Keratinocyte (primary cell): ENCODE results near the gene CREBRF. TPM values are rescaled to one million over a fixed set of nuclear protein-coding genes. Genes with fewer than 3 reads are reported as not detected.

Experiments
- DNase-seq: peaks from one replicate; pipeline ENCODE4 v3.0.0-alpha.2; 2011; ENCODE audit warnings: low read depth, missing footprints, low spot score
- FAIRE-seq: peaks from 2 replicates; lab custom pipeline; 2011; peaks lifted over from hg19 to GRCh38; lab: Jason Lieb, UNC
- H2AFZ ChIP-seq: 2 replicates; pipeline ENCODE4 v1.6.0; 2012; ENCODE audit warnings: low read length, control low read depth, inconsistent platforms; ENCODE audit not compliant: control insufficient read depth
- H3K27ac ChIP-seq: 2 replicates; pipeline ENCODE4 v1.5.1; 2011; ENCODE audit warnings: low read length; ENCODE audit not compliant: control insufficient read depth, insufficient read depth
- H3K27me3 ChIP-seq: 3 replicates; pipeline ENCODE4 v1.6.0; 2011; ENCODE audit warnings: low read length; ENCODE audit not compliant: control insufficient read depth, insufficient read depth; ENCODE audit errors: extremely low read depth
- H3K36me3 ChIP-seq, 2 experiments: 2 replicates in 1 of 2; 3 replicates in 1 of 2; pipeline ENCODE4 v1.5.1; 2011; ENCODE audit warnings: low read length in 2 of 2, mild to moderate bottlenecking in 1 of 2; ENCODE audit not compliant: control insufficient read depth in 2 of 2, insufficient read depth in 2 of 2; ENCODE audit errors: extremely low read depth in 1 of 2
- H3K4me1 ChIP-seq: 3 replicates; pipeline ENCODE4 v1.5.1; 2011; ENCODE audit warnings: low read length; ENCODE audit not compliant: control insufficient read depth, insufficient read depth; ENCODE audit errors: extremely low read depth
- H3K4me2 ChIP-seq: 3 replicates; pipeline ENCODE4 v1.6.0; 2011; ENCODE audit warnings: low read depth, low read length; ENCODE audit not compliant: control insufficient read depth, insufficient read depth; ENCODE audit errors: extremely low read depth
- H3K4me3 ChIP-seq, 3 experiments: fragments of 200-600 bp in 1 of 3; sonication (generic) in 1 of 3; 2 replicates in 2 of 3; 3 replicates in 1 of 3; pipeline ENCODE4 v1.5.1; 2011 to 2016; ENCODE audit warnings: low read length in 3 of 3, mild to moderate bottlenecking in 3 of 3, control low read depth in 2 of 3, inconsistent platforms in 1 of 3, low read depth in 1 of 3, mixed read lengths in 1 of 3, mixed run types in 1 of 3, moderate library complexity in 1 of 3; ENCODE audit not compliant: control insufficient read depth in 2 of 3, insufficient read depth in 2 of 3; ENCODE audit errors: extremely low read depth in 1 of 3
- H3K79me2 ChIP-seq: 2 replicates; pipeline ENCODE4 v1.6.0; 2012; ENCODE audit warnings: low read length; ENCODE audit not compliant: control insufficient read depth, insufficient read depth
- H3K9ac ChIP-seq: 3 replicates; pipeline ENCODE4 v1.6.0; 2011; ENCODE audit warnings: low read length; ENCODE audit not compliant: control insufficient read depth, insufficient read depth; ENCODE audit errors: extremely low read depth
- H3K9me1 ChIP-seq: 3 replicates; pipeline ENCODE4 v1.6.0; 2011; ENCODE audit warnings: low read length; ENCODE audit not compliant: control insufficient read depth, insufficient read depth; ENCODE audit errors: extremely low read depth
- H3K9me3 ChIP-seq: 2 replicates; pipeline ENCODE4 v1.5.1; 2012; ENCODE audit warnings: low read depth, low read length; ENCODE audit not compliant: control insufficient read depth
- H4K20me1 ChIP-seq: 3 replicates; pipeline ENCODE4 v1.6.0; 2011; ENCODE audit warnings: low read length; ENCODE audit not compliant: control insufficient read depth, insufficient read depth; ENCODE audit errors: extremely low read depth
- EZH2 ChIP-seq: IDR thresholded peaks from one replicate; pipeline ENCODE4 v1.6.1; 2012; ENCODE audit warnings: inconsistent platforms, mild to moderate bottlenecking, low read length, moderate library complexity
- dilution Hi-C: fragments of 300-500 bp; cut with MboI; formaldehyde crosslinking; loops from one replicate; pipeline ENCODE4 v1.7.0; 2020; ENCODE audit warnings: low sequenced_read_pairs; ENCODE audit not compliant: extremely low pct_ligation_motif_present
- polyA plus RNA-seq, 5 experiments: library from polyadenylated mRNA; depleted of rRNA in 3 of 5; stranded (reverse) in 3 of 5; stranded (forward) in 1 of 5; unstranded in 1 of 5; fragments of >200 nt; gene quantifications; 1 replicate in 1 of 5; 2 replicates in 3 of 5; 3 replicates in 1 of 5; pipeline versions ENCODE4 v1.2.1 to v1.2.3, GENCODE V29; 2011 to 2012; ENCODE audit warnings: missing spikeins in 2 of 5, low read depth in 1 of 5, low replicate concordance in 1 of 5
- TF ChIP-seq, protein P1 (sequence below), 3 experiments: IDR thresholded peaks in 1 of 3; conservative IDR thresholded peaks in 1 of 3; optimal IDR thresholded peaks in 1 of 3; 2 replicates in 2 of 3; 3 replicates in 1 of 3; pipeline versions ENCODE3 to v1.5.1; 2011; ENCODE audit warnings: low read length in 3 of 3, mild to moderate bottlenecking in 3 of 3, moderate library complexity in 2 of 3, control low read depth in 1 of 3, inconsistent platforms in 1 of 3; ENCODE audit not compliant: insufficient read depth in 2 of 3; ENCODE audit errors: extremely low read depth in 1 of 3

Gene CREBRF
- polyA plus RNA-seq, 1 donor (not counting 4 experiments of a cell fraction or from before 2014, with no cell fraction given): 4.1 TPM

DNA sequence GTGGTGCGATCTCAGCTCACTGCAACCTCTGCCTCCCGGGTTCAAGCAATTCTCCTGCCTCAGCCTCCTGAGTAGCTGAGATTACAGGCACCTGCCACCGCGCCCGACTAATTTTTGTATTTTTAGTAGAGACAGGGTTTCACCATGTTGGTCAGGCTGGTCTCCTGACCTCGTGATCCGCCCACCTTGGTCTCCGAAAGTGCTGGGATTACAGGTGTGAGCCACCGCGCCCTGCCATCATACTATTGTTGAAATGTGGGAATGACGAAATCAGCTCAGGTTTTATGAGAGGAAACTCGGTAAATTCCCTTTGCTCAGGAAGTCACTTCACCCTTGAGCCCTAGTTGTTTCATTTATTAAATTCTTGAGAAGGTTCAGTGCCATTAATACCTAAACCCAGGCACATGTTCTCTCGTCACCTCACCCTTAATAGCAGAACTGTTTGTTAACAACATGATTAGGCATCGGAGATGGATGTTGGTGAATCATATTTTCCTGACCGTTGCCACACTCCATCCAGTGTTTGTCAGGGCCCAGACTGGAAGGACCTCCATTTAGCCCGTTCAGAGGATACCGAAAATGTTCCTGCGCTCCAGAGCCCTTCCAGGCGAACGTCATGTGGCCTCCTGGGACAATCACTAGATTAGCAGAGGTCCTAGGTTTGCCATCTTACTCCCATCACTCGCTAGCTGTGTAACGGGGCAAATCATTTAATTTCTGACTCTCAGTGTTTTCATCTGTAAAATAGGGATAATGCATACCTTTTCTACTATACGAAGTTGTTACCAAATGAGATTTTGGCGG lies 20.0 kb upstream of the CREBRF start:
- Histone ChIP-seq H3K9ac (no peak overlapping the region), H3K4me3 (no peak overlapping the region)

GRCh38 chr5:173039188-173039587 lies 17.0 kb upstream of the CREBRF start:
- no peaks in the 10 kb centered on the region for H3K79me2 ChIP-seq
- H4K20me1 ChIP-seq: no peaks in the 10 kb centered on the region
- no peak overlapping the region for H3K4me2 ChIP-seq
- no peak overlapping the region for H3K27ac ChIP-seq
- peaks cover 2 to 4% of the 10 kb centered on the region in 2 experiments for H3K36me3 ChIP-seq
- H3K27me3 ChIP-seq: no peaks in the 10 kb centered on the region
- H3K4me3 ChIP-seq: no peak overlapping the region
- dilution Hi-C loops: no loop called here
- no peak overlapping the region for H3K9ac ChIP-seq
- H3K9me3 ChIP-seq: no peaks in the 10 kb centered on the region
- H3K9me1 ChIP-seq: no peaks in the 10 kb centered on the region
- DNase-seq (no peak), FAIRE-seq (no peak)
- H2AFZ ChIP-seq: no peak overlapping the region
- H3K4me1 ChIP-seq: peaks cover 13% of the 10 kb centered on the region
- no peak for TF ChIP-seq EZH2
- TF ChIP-seq, protein P1, sequence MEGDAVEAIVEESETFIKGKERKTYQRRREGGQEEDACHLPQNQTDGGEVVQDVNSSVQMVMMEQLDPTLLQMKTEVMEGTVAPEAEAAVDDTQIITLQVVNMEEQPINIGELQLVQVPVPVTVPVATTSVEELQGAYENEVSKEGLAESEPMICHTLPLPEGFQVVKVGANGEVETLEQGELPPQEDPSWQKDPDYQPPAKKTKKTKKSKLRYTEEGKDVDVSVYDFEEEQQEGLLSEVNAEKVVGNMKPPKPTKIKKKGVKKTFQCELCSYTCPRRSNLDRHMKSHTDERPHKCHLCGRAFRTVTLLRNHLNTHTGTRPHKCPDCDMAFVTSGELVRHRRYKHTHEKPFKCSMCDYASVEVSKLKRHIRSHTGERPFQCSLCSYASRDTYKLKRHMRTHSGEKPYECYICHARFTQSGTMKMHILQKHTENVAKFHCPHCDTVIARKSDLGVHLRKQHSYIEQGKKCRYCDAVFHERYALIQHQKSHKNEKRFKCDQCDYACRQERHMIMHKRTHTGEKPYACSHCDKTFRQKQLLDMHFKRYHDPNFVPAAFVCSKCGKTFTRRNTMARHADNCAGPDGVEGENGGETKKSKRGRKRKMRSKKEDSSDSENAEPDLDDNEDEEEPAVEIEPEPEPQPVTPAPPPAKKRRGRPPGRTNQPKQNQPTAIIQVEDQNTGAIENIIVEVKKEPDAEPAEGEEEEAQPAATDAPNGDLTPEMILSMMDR (optimal IDR thresholded peaks at IDR 0.05 in 1 of 3, IDR thresholded peaks at IDR 0.05 in 1 of 3, conservative IDR thresholded peaks at IDR 0.05 in 1 of 3; ENCODE audit: extremely low read depth in 1 of 3, insufficient read depth in 2 of 3, low read length in 3 of 3): no peak

More for the DNA sequence above, 20.0 kb upstream of the CREBRF start:
- FAIRE-seq: no peak
- H3K9me3 ChIP-seq: no peaks in the 10 kb centered on the region
- DNase-seq: no peak
- dilution Hi-C loops: no loop called here
- peaks cover 13% of the 10 kb centered on the region for H3K4me1 ChIP-seq
- TF ChIP-seq, protein P1 (optimal IDR thresholded peaks at IDR 0.05 in 1 of 3, IDR thresholded peaks at IDR 0.05 in 1 of 3, conservative IDR thresholded peaks at IDR 0.05 in 1 of 3; ENCODE audit: extremely low read depth in 1 of 3, insufficient read depth in 2 of 3, low read length in 3 of 3): no peak
- no peak for TF ChIP-seq EZH2
- H4K20me1 ChIP-seq: no peaks in the 10 kb centered on the region
- H2AFZ ChIP-seq: no peak overlapping the region
- no peaks in the 10 kb centered on the region for H3K27me3 ChIP-seq
- H3K27ac ChIP-seq: no peak overlapping the region
- peaks cover 6% of the 10 kb centered on the region for H3K79me2 ChIP-seq
- peaks cover 4% of the 10 kb centered on the region in 2 experiments for H3K36me3 ChIP-seq
- H3K9me1 ChIP-seq: no peaks in the 10 kb centered on the region
- no peak overlapping the region for H3K4me2 ChIP-seq
